HAP-1 (cell line): ENCODE results near the gene TBXAS1.

Experiments used
- DNase-seq, 2 experiments: peaks; one replicate each; pipeline ENCODE4 v3.0.0-alpha.2; 2016 to 2020; ENCODE audit warnings: low spot score in 2 of 2
- H3K27me3 ChIP-seq: fragments of 250-450 bp; sonication (Bioruptor Pico); 2 replicates; pipeline ENCODE4 v1.5.1; 2020; ENCODE audit warnings: low read depth, mild to moderate bottlenecking, moderate library complexity
- H3K36me3 ChIP-seq: fragments of 250-450 bp; sonication (Bioruptor Pico); replicated peaks from 2 replicates; pipeline ENCODE4 v1.5.1; 2020; ENCODE audit warnings: mild to moderate bottlenecking
- H3K4me1 ChIP-seq: fragments of 250-450 bp; sonication (Bioruptor Pico); 2 replicates; pipeline ENCODE4 v1.5.1; 2020; ENCODE audit warnings: mild to moderate bottlenecking
- H3K4me3 ChIP-seq: fragments of 250-450 bp; sonication (Bioruptor Pico); 2 replicates; pipeline ENCODE4 v1.5.1; 2020; ENCODE audit warnings: mild to moderate bottlenecking, moderate library complexity
- H3K9me3 ChIP-seq: fragments of 250-450 bp; sonication (Bioruptor Pico); 2 replicates; pipeline ENCODE4 v1.5.1; 2020; ENCODE audit warnings: mild to moderate bottlenecking, moderate library complexity
- in situ Hi-C: fragments of 300-500 bp; cut with MboI; formaldehyde crosslinking; loops from 3 replicates; pipeline ENCODE4 v1.14.3; 2020; ENCODE audit warnings: low sequenced_read_pairs, inconsistent platforms, mixed read lengths

TBXAS1 gene

DNA sequence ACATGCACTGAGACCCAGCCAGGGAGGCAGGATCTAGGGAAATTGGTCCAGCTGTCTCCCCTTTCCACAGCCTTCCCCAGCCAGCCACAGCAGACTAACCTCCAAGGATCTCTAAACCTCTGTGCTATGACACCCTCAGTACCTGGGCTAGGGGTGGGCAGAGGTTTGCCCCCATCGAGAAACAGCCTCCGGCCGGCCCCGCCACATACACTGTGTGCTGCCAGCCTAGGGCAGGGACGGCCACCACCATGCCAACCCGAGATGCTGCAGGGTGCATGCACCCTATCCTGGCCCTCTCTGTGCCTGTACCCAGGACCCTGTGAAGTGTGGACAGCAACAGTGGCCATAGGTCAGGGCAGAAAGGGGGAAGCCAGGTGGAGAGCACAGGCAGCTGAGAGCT is 175.6 kb downstream of the TBXAS1 start:
- Histone ChIP-seq H3K4me3 (no peak overlapping the region), H3K4me1 (no peaks in the 10 kb centered on the region), H3K36me3 (no peaks in the 10 kb centered on the region), H3K9me3 (no peaks in the 10 kb centered on the region), H3K27me3 (no peaks in the 10 kb centered on the region)
- no peak for DNase-seq
- in situ Hi-C loops: loop anchor here (5.0 to 10.0 kb wide), 4 partner anchors 232 to 570 kb away; no protein-coding TSS in a partner anchor

- Histone ChIP-seq H3K4me1 (no peaks in the 10 kb centered on the region), H3K27me3 (no peaks in the 10 kb centered on the region), H3K36me3 (no peaks in the 10 kb centered on the region), H3K4me3 (no peak overlapping the region), H3K9me3 (no peaks in the 10 kb centered on the region)
- in situ Hi-C loops: loop anchor here (10.0 kb wide), 1 partner anchor 571 kb away; no protein-coding TSS in a partner anchor
- DNase-seq: no peak
These were observed 176.3 kb downstream of the TBXAS1 start for GRCh38 chr7:140005341-140005740.

DNA sequence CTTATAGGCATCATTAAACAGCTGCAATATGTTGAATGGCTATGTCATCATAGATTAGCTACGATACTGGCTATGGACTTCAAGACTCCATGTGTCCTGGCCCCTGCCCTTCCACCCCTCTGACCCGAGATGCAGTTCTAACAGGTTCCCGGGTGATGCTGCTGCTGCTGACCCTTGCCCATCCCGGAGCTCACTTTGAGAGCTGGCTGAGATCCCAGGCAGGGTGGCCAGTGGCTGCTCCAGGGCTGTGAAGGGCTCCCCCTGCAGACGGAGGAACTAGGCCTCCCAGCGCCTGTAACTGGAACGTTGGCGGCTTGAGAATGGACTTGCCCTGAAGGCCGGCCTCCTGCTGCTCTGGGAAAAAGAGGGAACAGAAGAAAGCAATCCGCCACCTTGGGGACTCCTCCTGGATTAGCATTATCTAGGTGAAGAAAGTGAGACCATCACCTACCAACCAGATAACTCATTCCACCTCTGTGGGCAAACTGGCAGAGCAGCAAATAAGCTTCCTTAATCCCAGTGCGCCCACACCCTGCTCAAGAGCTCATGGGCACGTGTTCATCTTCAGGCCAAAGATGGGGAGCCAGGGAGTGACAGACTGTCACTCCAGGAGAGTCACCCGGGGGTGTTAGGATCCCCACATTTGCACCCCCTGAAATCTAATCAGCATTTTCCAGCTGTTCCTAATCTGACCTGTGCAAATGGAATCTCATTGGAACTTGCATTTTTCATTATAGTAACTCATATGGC is 176.9 kb downstream of the TBXAS1 start:
- H3K4me1 ChIP-seq: no peaks in the 10 kb centered on the region
- in situ Hi-C loops: loop anchor here (10.0 kb wide), 1 partner anchor 571 kb away; no protein-coding TSS in a partner anchor
- no peaks in the 10 kb centered on the region for H3K27me3 ChIP-seq
- H3K36me3 ChIP-seq: no peaks in the 10 kb centered on the region
- no peak overlapping the region for H3K4me3 ChIP-seq
- peak; percentile 18 to 71 for DNase-seq
- H3K9me3 ChIP-seq: no peaks in the 10 kb centered on the region

- DNase-seq: no peak
- H3K4me1 ChIP-seq: no peaks in the 10 kb centered on the region
- in situ Hi-C loops: loop anchor here (10.0 kb wide), 1 partner anchor 572 kb away; no protein-coding TSS in a partner anchor
- no peaks in the 10 kb centered on the region for H3K36me3 ChIP-seq
- H3K9me3 ChIP-seq: no peaks in the 10 kb centered on the region
- H3K27me3 ChIP-seq: no peaks in the 10 kb centered on the region
- H3K4me3 ChIP-seq: no peak overlapping the region
These were observed 177.5 kb downstream of the TBXAS1 start for GRCh38 chr7:140006600-140006999.

- H3K4me3 ChIP-seq: no peak overlapping the region
- H3K4me1 ChIP-seq: no peaks in the 10 kb centered on the region
- H3K9me3 ChIP-seq: no peaks in the 10 kb centered on the region
- no peaks in the 10 kb centered on the region for H3K36me3 ChIP-seq
- no peaks in the 10 kb centered on the region for H3K27me3 ChIP-seq
- in situ Hi-C loops: loop anchor here (10.0 kb wide), 1 partner anchor 572 kb away; no protein-coding TSS in a partner anchor
- DNase-seq: no peak
These were observed 178.1 kb downstream of the TBXAS1 start for GRCh38 chr7:140007051-140007690.

DNA sequence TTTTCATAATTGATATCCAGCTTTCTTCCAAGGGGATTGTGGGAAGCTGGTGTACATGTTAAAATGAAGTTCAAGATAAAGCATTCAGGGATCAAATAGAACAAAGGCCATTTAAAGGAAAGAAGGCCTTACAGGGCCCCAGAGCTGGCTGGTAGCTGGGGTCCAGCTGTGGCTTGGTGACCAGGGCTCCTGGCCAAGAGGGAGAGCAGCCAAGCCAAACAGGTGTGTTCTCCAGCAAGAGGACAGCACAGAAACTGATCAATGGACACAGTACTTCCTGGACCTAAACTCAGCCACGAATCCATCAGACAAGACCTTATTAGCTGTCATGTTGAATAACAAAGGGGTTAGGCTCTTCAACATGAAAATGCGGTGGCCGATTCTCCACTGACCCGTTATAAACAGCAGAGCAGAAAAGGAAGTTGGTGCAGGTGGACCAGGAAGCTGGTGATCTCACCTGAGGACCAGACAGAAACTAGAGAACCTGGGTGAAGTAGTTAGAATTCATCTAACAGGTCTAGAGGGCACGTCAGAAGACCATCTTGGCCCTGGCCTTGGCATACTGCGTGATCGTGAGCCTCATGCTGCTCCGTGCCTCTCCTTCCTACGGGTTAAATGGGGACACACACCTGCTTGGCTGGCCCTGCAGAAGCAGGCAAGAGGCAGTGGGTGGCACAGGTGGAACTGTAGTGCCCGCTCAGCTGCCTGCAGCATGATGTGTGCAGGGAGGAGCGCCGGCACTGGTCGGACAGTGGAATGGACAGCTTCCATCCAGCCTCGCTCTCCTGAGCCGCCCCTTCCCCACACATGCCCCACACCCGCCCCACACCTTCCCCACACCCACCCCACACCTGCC is 179.9 kb downstream of the TBXAS1 start:
- no peaks in the 10 kb centered on the region for H3K4me1 ChIP-seq
- in situ Hi-C loops: loop anchor here (10.0 kb wide), 1 partner anchor 574 kb away; no protein-coding TSS in a partner anchor
- no peak for DNase-seq
- H3K9me3 ChIP-seq: no peaks in the 10 kb centered on the region
- H3K4me3 ChIP-seq: no peak overlapping the region
- H3K27me3 ChIP-seq: no peaks in the 10 kb centered on the region
- no peaks in the 10 kb centered on the region for H3K36me3 ChIP-seq

GRCh38 chr7:140009735-140010134 is 180.7 kb downstream of the TBXAS1 start:
- in situ Hi-C loops: loop anchor here (10.0 kb wide), 1 partner anchor 575 kb away; no protein-coding TSS in a partner anchor
- DNase-seq: no peak
- Histone ChIP-seq H3K36me3 (no peaks in the 10 kb centered on the region), H3K27me3 (no peaks in the 10 kb centered on the region), H3K9me3 (no peaks in the 10 kb centered on the region), H3K4me1 (no peaks in the 10 kb centered on the region), H3K4me3 (no peak overlapping the region)

DNA sequence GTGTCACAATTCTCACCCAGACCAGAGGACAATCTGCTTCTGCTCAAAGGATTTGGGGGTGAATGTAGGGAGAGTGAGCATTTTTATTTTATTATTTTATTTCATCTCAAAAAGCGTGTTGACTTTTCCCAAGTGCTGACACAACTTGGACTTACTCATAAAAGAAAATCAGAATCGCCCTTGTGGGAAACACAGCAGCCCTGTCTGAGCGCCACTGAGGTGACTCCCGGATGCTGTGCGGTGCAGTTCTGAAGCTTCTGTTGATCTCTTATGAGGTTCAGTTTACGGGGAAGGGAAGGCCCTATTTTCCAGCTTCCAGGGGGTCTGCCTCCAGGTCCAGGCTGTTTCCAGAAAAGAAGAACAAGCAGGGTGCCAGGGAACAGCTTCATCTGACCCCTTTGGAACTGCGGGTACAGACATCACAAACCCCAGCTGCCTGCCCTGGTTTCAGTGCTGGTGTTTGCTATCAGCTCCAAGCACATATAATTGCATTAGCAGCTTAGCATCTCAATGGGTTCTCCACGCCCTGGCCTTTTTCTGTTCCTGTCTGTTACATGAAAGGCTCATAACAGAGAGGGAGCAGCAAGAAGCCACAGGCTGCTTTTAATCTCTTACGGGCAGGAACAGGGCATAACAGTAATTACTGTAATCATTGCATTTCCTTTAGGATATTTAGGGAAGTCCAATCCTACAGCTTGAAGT is 181.3 kb downstream of the TBXAS1 start:
- Histone ChIP-seq H3K27me3 (no peaks in the 10 kb centered on the region), H3K9me3 (no peaks in the 10 kb centered on the region), H3K4me1 (no peaks in the 10 kb centered on the region), H3K36me3 (no peaks in the 10 kb centered on the region), H3K4me3 (no peak overlapping the region)
- in situ Hi-C loops: no loop called here
- peak; percentile 70 to 77 for DNase-seq

DNA sequence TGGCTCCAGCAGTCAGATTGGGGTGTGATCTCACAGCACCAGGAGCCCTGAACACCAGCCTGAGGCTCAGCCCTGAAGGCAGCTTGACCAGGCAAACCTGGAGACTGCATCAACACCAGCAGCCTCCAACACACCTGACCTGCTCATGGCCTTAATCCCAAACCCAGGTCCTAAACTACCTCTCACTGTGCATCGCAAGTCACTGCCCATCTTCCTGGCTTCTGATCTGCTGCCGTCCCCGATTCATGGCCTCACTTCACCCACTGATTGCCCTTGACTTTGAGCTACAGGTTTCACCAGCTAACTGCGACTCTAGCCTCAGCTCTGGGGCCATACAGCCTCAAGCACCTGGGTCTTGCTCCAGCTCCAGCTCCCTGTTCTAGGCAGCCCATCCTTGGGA is 184.6 kb downstream of the TBXAS1 start:
- H3K36me3 ChIP-seq: no peaks in the 10 kb centered on the region
- H3K4me1 ChIP-seq: no peaks in the 10 kb centered on the region
- no peak for DNase-seq
- H3K4me3 ChIP-seq: no peak overlapping the region
- in situ Hi-C loops: no loop called here
- no peaks in the 10 kb centered on the region for H3K27me3 ChIP-seq
- H3K9me3 ChIP-seq: no peaks in the 10 kb centered on the region

DNA sequence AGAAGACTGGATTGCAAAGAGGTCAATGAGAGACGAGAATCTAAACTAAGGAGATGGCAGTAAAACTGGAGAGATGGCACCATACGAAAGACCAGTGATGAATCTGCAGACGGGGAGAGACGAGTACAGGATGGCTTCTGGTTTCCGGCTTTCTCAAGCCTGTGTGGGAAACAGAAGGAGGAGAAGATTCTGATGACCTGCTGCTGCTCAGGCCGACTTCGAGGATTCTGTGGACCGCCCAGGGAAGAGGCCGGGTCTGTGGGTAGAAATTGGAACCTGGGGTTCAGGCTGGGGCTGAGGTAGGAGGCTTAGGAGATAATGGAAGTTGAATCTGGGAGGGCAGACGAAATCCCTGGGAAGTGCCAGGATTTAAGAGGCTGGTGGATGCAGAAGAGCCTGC is 185.1 kb downstream of the TBXAS1 start:
- Histone ChIP-seq H3K4me3 (no peak overlapping the region), H3K9me3 (no peaks in the 10 kb centered on the region), H3K36me3 (no peaks in the 10 kb centered on the region), H3K4me1 (no peaks in the 10 kb centered on the region), H3K27me3 (no peaks in the 10 kb centered on the region)
- no peak for DNase-seq
- in situ Hi-C loops: no loop called here

DNA sequence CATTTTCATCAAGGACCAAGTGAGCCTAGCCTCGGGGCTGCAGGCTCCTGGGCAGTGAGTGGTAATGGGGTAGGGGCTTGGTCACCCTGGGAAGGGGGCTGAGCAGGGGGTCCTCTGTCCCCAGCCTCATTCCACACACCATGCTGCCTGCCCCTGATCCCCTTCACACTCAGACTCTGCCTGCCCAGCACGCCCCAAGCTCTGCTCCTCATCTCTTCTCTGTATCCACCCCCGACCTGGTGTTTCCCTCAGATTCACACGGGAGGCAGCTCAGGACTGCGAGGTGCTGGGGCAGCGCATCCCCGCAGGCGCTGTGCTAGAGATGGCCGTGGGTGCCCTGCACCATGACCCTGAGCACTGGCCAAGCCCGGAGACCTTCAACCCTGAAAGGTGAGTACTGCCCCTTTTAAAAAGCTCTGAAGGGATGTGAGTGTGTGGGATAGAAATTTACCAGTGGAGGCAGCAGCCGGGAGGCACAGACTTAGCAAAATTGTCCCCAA is 186.5 kb downstream of the TBXAS1 start:
- DNase-seq: no peak
- Histone ChIP-seq H3K4me1 (no peaks in the 10 kb centered on the region), H3K27me3 (no peaks in the 10 kb centered on the region), H3K36me3 (no peaks in the 10 kb centered on the region), H3K4me3 (no peak overlapping the region), H3K9me3 (no peaks in the 10 kb centered on the region)
- in situ Hi-C loops: no loop called here

GRCh38 chr7:140016540-140016939 is 187.5 kb downstream of the TBXAS1 start:
- DNase-seq: no peak
- H3K4me3 ChIP-seq: no peak overlapping the region
- H3K4me1 ChIP-seq: no peaks in the 10 kb centered on the region
- no peaks in the 10 kb centered on the region for H3K9me3 ChIP-seq
- no peaks in the 10 kb centered on the region for H3K36me3 ChIP-seq
- no peaks in the 10 kb centered on the region for H3K27me3 ChIP-seq
- in situ Hi-C loops: no loop called here

GRCh38 chr7:140017034-140017433 is 188.0 kb downstream of the TBXAS1 start:
- in situ Hi-C loops: no loop called here
- Histone ChIP-seq H3K4me3 (no peak overlapping the region), H3K36me3 (no peaks in the 10 kb centered on the region), H3K27me3 (no peaks in the 10 kb centered on the region), H3K9me3 (no peaks in the 10 kb centered on the region), H3K4me1 (no peaks in the 10 kb centered on the region)
- no peak for DNase-seq
